Measurements from ENCODE around the gene KRTAP10-12.

The KRTAP10-12 gene

GRCh38 chr21:44699502-44700001 lies 2.6 kb downstream of the KRTAP10-12 start:
- no peak for DNase-seq

- no peak for DNase-seq
These were observed 3.4 kb downstream of the KRTAP10-12 start for GRCh38 chr21:44700101-44701022.

- no peak for DNase-seq
These were observed 4.0 kb downstream of the KRTAP10-12 start for GRCh38 chr21:44701023-44701400.

- no peak for DNase-seq
These were observed 4.6 kb downstream of the KRTAP10-12 start for GRCh38 chr21:44701541-44701940.

GRCh38 chr21:44702111-44702972 lies 5.4 kb downstream of the KRTAP10-12 start:
- DNase-seq, result no peak

- no peak for DNase-seq
These were observed 6.2 kb downstream of the KRTAP10-12 start for GRCh38 chr21:44702973-44703730.

- DNase-seq, result no peak
These were observed 7.0 kb downstream of the KRTAP10-12 start for GRCh38 chr21:44703731-44704635.

- no peak for DNase-seq
These were observed 7.6 kb downstream of the KRTAP10-12 start for GRCh38 chr21:44704636-44705001.

- DNase-seq, result no peak
These were observed 9.2 kb downstream of the KRTAP10-12 start for GRCh38 chr21:44706026-44706705.

GRCh38 chr21:44706706-44707581 lies 10.0 kb downstream of the KRTAP10-12 start:
- DNase-seq, result no peak

GRCh38 chr21:44708213-44708865 lies 11.4 kb downstream of the KRTAP10-12 start:
- DNase-seq, result no peak

GRCh38 chr21:44708866-44709425 lies 12.0 kb downstream of the KRTAP10-12 start:
- no peak for DNase-seq

GRCh38 chr21:44709426-44710293 lies 12.7 kb downstream of the KRTAP10-12 start:
- no peak for DNase-seq

GRCh38 chr21:44710294-44710665 lies 13.3 kb downstream of the KRTAP10-12 start:
- no peak for DNase-seq

GRCh38 chr21:44710756-44711326 lies 13.9 kb downstream of the KRTAP10-12 start:
- DNase-seq, result no peak

GRCh38 chr21:44711327-44712202 lies 14.6 kb downstream of the KRTAP10-12 start, which contains the start of gene TSPEAR:
TSPEAR (minus strand) TSS chr21:44711572; CDS start chr21:44711514, 58 bp downstream.
- no peak for DNase-seq

Measured in activated gamma-delta T cell treated with Interleukin-2 at 50 U/mL for 16 hours (primary cell).